Stimulated activated effector memory CD8-positive, alpha-beta T cell treated with anti-CD3 and anti-CD28 coated beads, Interleukin-12 subunit alpha, Interleukin-12 subunit beta, amount 100 ng/mL, for 72 hours (primary cell): ENCODE data around the gene DAGLA.

Source experiments
- ATAC-seq: fragments of 150-1000 bp; cut with Tn5 transposase; 2 replicates; pipeline ENCODE4 v1.10.0; 2021
- DNase-seq, 2 donors: peaks; one replicate each; pipeline ENCODE4 v3.0.0; 2021 to 2022; ENCODE audit warnings: low spot score in 2 of 2
- H3K27ac Mint-ChIP-seq: one replicate; pipeline ENCODE4 v1.8.0; 2022; ENCODE audit warnings: mild to moderate bottlenecking, mixed read lengths
- H3K36me3 Mint-ChIP-seq: one replicate; pipeline ENCODE4 v1.8.0; 2022; ENCODE audit warnings: mild to moderate bottlenecking, mixed read lengths
- H3K4me1 Mint-ChIP-seq: one replicate; pipeline ENCODE4 v1.8.0; 2022; ENCODE audit warnings: mixed read lengths
- H3K4me3 Mint-ChIP-seq: one replicate; pipeline ENCODE4 v1.8.0; 2022; ENCODE audit warnings: mild to moderate bottlenecking, mixed read lengths
- H3K9me3 Mint-ChIP-seq: one replicate; pipeline ENCODE4 v1.8.0; 2022; ENCODE audit warnings: mixed read lengths

DAGLA gene

GRCh38 chr11:61762223-61762615, 82.0 kb downstream of the DAGLA start:
- Mint-ChIP-seq H3K4me3 (no peak overlapping the region), H3K9me3 (no peaks in the 10 kb centered on the region), H3K36me3 (no peaks in the 10 kb centered on the region), H3K27ac (peak overlapping the region; percentile 58), H3K4me1 (peaks cover 18% of the 10 kb centered on the region)
- no peak for ATAC-seq
- no peak for DNase-seq

GRCh38 chr11:61762798-61763197, 82.6 kb downstream of the DAGLA start:
- Mint-ChIP-seq H3K36me3 (no peaks in the 10 kb centered on the region), H3K9me3 (no peaks in the 10 kb centered on the region), H3K4me1 (peaks cover 14% of the 10 kb centered on the region), H3K27ac (peak overlapping the region; percentile 37), H3K4me3 (no peak overlapping the region)
- ATAC-seq (no peak), DNase-seq (no peak)

GRCh38 chr11:61763930-61764605, 83.9 kb downstream of the DAGLA start:
- H3K4me3 Mint-ChIP-seq = no peak overlapping the region
- no peak for DNase-seq
- H3K27ac Mint-ChIP-seq = no peak overlapping the region
- H3K4me1 Mint-ChIP-seq = peaks cover 8% of the 10 kb centered on the region
- H3K36me3 Mint-ChIP-seq = no peaks in the 10 kb centered on the region
- no peaks in the 10 kb centered on the region for H3K9me3 Mint-ChIP-seq
- ATAC-seq = no peak

- Mint-ChIP-seq H3K36me3 (no peaks in the 10 kb centered on the region), H3K4me1 (peaks cover 8% of the 10 kb centered on the region), H3K4me3 (no peak overlapping the region), H3K9me3 (no peaks in the 10 kb centered on the region), H3K27ac (no peak overlapping the region)
- no peak for ATAC-seq
- DNase-seq = no peak
These were observed 84.5 kb downstream of the DAGLA start for GRCh38 chr11:61764606-61765260.

- ATAC-seq = no peak
- no peak for DNase-seq
- Mint-ChIP-seq H3K4me3 (no peak overlapping the region), H3K36me3 (no peaks in the 10 kb centered on the region), H3K27ac (no peak overlapping the region), H3K9me3 (no peaks in the 10 kb centered on the region), H3K4me1 (peaks cover 8% of the 10 kb centered on the region)
These were observed 85.5 kb downstream of the DAGLA start for GRCh38 chr11:61765550-61766253.

- DNase-seq (no peak), ATAC-seq (no peak)
- H3K4me3 Mint-ChIP-seq = no peak overlapping the region
- no peak overlapping the region for H3K27ac Mint-ChIP-seq
- peaks cover 8% of the 10 kb centered on the region for H3K4me1 Mint-ChIP-seq
- H3K36me3 Mint-ChIP-seq = no peaks in the 10 kb centered on the region
- H3K9me3 Mint-ChIP-seq = no peaks in the 10 kb centered on the region
These were observed 86.2 kb downstream of the DAGLA start for GRCh38 chr11:61766353-61766841.

GRCh38 chr11:61768376-61769076, 88.3 kb downstream of the DAGLA start:
- peak overlapping the region; percentile 39 for H3K27ac Mint-ChIP-seq
- ATAC-seq (no peak), DNase-seq (no peak)
- H3K4me3 Mint-ChIP-seq = no peak overlapping the region
- peaks cover 15% of the 10 kb centered on the region for H3K4me1 Mint-ChIP-seq
- H3K36me3 Mint-ChIP-seq = no peaks in the 10 kb centered on the region
- H3K9me3 Mint-ChIP-seq = no peaks in the 10 kb centered on the region

- Mint-ChIP-seq H3K36me3 (no peaks in the 10 kb centered on the region), H3K27ac (no peak overlapping the region), H3K4me1 (peaks cover 15% of the 10 kb centered on the region), H3K9me3 (no peaks in the 10 kb centered on the region), H3K4me3 (no peak overlapping the region)
- DNase-seq (no peak), ATAC-seq (no peak)
These were observed 89.2 kb downstream of the DAGLA start for GRCh38 chr11:61769169-61769920.

- no peak overlapping the region for H3K4me3 Mint-ChIP-seq
- peaks cover 16% of the 10 kb centered on the region for H3K4me1 Mint-ChIP-seq
- ATAC-seq (no peak), DNase-seq (no peak)
- H3K9me3 Mint-ChIP-seq = no peaks in the 10 kb centered on the region
- H3K36me3 Mint-ChIP-seq = peaks cover under 1% of the 10 kb centered on the region
- no peak overlapping the region for H3K27ac Mint-ChIP-seq
These were observed 89.9 kb downstream of the DAGLA start for GRCh38 chr11:61769946-61770683.

- DNase-seq (no peak), ATAC-seq (no peak)
- peak overlapping the region; percentile 80 for H3K27ac Mint-ChIP-seq
- no peak overlapping the region for H3K4me3 Mint-ChIP-seq
- H3K36me3 Mint-ChIP-seq = peaks cover 8% of the 10 kb centered on the region
- H3K4me1 Mint-ChIP-seq = peaks cover 28% of the 10 kb centered on the region
- no peaks in the 10 kb centered on the region for H3K9me3 Mint-ChIP-seq
These were observed 91.2 kb downstream of the DAGLA start for GRCh38 chr11:61771195-61771894.

GRCh38 chr11:61771985-61772455, 91.8 kb downstream of the DAGLA start:
- Mint-ChIP-seq H3K4me1 (peaks cover 35% of the 10 kb centered on the region), H3K9me3 (no peaks in the 10 kb centered on the region), H3K27ac (peak overlapping the region; percentile 80), H3K4me3 (no peak overlapping the region), H3K36me3 (peaks cover 8% of the 10 kb centered on the region)
- DNase-seq (no peak), ATAC-seq (no peak)

GRCh38 chr11:61773356-61773755, 93.2 kb downstream of the DAGLA start:
- ATAC-seq (no peak), DNase-seq (no peak)
- H3K4me3 Mint-ChIP-seq = no peak overlapping the region
- H3K9me3 Mint-ChIP-seq = no peaks in the 10 kb centered on the region
- peak overlapping the region; percentile 80 for H3K27ac Mint-ChIP-seq
- peaks cover 44% of the 10 kb centered on the region for H3K4me1 Mint-ChIP-seq
- peaks cover 8% of the 10 kb centered on the region for H3K36me3 Mint-ChIP-seq

- Mint-ChIP-seq H3K27ac (no peak overlapping the region), H3K9me3 (no peaks in the 10 kb centered on the region), H3K36me3 (peaks cover 8% of the 10 kb centered on the region), H3K4me1 (peaks cover 44% of the 10 kb centered on the region), H3K4me3 (no peak overlapping the region)
- ATAC-seq = no peak
- no peak for DNase-seq
These were observed 93.6 kb downstream of the DAGLA start for GRCh38 chr11:61773809-61774208.

GRCh38 chr11:61774411-61774810, 94.2 kb downstream of the DAGLA start:
- Mint-ChIP-seq H3K9me3 (no peaks in the 10 kb centered on the region), H3K27ac (peak overlapping the region; percentile 29), H3K36me3 (peaks cover 8% of the 10 kb centered on the region), H3K4me3 (no peak overlapping the region), H3K4me1 (peaks cover 44% of the 10 kb centered on the region)
- DNase-seq (no peak), ATAC-seq (no peak)
